Hematopoietic multipotent progenitor cell treated with erythropoietin and hydrocortisone succinate and interleukin-3 and kit ligand, for 6 days (in vitro differentiated cells): ENCODE results near the gene PIK3CD.
"Not testable (repeated sequence)": the region's sequence is repeated elsewhere in the genome, so short reads cannot be mapped to it uniquely, and the experiment has no call there.

ENCODE experiments used
- DNase-seq: peaks from one replicate; pipeline ENCODE4 v3.0.0-alpha.2; 2015

Gene PIK3CD

DNA sequence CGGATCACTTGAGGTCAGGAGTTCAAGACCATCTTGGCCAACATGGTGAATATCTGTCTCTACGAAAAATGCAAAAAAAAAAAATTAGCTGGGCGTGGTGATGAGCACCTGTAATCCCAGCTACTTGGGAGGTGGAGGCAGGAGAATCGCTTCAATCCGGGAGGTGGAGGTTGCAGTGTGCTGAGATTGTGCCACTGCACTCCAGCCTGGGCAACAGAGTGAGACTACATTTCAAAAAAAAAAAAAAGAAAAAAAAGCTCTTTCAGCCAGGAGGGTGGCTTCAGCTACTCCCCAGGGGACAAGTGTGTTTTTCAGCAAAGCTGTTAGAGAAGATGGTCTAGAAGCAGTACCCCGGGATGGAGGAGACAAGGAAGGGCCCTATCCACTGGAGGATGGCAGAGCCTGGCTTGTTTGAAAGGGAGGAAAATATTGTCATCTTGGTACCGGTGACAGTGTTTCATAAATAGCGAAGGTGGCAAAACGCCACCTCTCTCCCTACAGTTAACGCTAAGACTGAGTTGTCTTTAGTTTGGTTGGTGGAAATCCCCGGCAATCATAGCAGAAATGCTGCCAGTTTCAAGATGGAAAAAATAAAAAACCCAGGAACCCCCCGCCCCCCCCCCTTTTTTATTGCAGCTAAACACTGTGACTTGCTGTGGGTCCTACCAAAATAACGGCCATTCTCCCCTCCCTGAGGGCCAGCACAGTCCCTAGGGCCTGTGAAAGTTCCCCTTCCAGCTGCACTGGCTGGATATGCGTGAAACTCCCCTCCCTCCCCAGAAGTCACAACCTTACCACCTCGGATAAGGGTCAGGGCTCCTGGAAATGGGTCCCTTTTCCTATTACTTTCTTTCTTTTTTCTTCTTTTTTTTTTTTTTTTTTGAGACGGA lies 3.5 kb downstream of the PIK3CD start:
- DNase-seq: no peak

DNA sequence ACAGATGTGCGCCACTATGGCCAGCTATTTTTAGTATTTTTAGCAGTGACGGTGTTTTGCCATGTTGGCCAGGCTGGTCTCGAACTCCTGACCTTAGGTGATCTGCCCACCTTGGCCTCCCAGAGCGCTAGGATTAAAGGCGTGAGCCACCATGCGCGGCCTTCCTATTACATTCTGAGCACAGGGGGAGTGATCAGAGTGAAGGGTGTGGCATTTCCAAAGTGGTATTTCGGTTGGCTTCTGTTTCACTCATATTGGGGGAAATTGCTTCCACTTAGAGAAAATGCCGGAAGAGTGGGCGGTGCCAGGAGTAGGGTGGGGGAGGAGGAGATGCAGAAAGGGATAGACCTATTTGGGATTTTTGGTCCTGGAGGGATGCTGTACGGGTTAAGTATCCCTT lies 4.3 kb downstream of the PIK3CD start:
- no peak for DNase-seq

DNA sequence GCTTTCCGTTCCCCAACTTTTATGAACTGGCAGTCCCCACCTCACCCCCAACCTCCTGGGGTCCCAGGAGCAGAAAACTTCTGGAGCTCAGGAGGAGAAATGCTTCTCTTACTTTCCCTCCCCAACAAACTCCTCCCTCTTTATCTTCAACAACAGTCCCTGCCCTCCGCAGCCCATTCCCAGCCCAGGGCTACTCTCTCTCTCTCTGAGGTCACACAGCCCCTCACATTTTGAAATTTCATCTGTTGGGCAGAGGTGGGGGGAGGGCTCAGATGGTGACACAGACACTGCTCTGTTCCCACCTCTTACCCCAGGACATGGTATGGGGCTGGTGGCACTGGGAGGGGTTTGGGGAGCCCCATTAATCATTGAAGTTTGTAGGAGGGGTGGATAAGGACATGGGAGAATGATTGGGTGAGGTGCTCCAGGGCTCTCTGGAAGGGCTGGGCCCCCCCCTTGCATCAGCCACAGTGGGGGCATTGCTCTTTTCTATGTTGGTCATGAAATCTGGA lies 6.0 kb downstream of the PIK3CD start:
- DNase-seq: peak; percentile 36

DNA sequence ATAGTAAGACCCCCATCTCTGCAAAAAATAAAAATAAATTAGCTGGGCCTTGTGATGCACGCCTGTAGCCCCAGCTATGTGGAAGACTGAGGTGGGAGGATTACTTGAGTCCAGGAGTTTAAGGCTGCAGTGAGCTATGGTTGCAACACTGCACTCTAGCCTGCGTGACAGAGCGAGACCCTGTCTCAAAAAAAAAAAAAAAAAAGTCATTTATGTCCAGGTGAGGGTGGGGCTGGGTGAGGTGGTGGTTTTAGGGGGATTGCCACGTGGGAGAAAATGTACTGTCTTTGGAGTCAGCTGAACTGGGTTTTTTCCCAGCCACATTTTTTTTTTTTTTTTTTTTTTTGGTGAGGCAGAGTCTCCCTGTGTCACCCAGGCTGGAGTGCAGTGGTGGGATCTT lies 6.7 kb downstream of the PIK3CD start:
- DNase-seq: no peak

DNA sequence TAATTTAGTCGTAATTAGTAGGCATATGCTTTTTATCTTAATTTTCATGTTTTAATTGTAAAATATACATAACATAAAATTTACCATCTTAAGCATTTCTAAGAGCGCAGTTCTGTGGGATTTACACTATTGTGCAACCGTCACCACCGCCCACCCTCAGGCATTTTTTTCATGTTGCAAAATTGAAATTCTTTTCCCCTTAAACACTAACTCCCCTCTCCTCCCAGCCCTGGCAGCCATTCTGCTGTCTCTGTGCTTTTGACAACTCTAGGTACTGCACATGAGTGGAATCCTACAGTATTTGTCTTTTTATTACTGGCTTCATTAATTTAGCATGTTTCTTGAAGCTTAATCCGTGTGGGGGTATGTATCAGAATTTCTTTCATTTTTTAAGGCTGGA lies 7.8 kb downstream of the PIK3CD start:
- no peak for DNase-seq

DNA sequence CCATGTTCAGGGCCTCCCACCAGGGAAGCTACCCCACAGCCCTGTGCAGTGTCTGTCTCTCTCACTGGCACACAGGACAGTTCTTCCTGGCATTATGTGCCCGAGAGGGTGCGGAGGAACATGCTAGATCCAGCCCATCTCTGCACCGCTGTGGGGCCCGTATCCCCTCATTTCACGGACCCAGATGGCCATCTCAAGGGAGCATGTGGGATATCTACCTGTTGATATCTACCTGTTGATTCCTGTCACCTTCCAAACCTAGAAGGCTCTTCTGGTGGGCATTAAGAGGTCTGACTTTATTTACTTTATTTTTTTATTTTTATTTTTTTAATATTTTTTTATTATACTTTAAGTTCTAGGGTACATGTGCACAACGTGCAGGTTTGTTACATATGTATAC lies 11.7 kb downstream of the PIK3CD start:
- DNase-seq: no peak

DNA sequence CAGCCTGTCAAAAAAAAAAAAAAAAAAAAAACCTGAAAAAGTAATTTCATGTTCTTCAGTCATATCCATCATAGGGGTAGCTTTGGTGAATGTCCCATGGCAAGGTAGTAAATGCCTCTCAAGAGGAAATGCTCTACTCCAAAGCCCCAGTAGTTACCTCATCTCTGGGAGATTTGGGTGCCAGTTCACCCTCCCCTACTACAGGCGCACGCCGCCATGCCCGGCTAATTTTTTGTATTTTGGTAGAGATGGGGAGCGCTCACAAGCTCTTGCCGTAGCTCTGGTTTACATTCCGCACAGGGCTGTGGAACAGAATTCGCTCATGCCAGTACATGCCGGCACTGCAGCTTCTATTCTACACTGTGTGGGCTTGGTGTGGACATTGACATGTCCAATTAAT lies 13.7 kb downstream of the PIK3CD start:
- DNase-seq: no peak

DNA sequence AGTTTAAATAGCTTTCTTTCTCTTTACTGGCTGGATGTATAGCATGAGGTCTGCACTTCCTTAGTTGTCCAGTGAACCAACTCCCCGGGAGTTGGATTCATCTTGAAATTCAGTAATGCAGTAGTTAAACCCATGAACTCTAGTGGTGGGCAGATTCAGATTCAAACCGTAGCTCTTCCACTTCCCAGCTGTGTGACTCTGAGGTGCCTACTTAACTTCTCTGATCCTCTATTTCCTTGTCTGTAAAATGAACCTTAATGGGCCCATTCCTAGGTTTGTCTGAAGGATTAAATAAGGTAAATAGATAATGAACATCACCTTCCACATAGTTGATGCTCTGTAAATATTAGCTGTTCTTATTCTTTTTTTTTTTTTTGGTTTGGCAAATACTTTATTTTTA lies 16.5 kb downstream of the PIK3CD start:
- DNase-seq: no peak

DNA sequence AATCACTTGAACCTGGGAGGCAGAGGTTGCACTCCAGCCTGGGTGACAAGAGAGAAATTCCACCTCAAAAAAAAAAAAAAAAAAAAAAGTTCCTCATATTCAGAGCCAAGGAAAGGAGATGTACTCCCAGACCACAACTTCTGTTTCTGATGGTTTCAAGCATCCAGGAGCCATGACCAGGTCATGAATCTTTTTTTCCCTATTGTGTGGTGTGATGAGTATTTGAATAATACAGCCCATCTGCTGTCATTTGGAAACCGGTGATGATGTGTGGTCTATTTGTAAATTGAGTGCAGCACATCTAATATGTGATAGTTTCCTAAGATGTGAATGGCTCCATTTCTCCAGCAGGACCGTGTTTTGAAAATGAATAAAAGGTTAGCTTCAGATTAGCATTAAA lies 18.6 kb downstream of the PIK3CD start:
- no peak for DNase-seq

DNA sequence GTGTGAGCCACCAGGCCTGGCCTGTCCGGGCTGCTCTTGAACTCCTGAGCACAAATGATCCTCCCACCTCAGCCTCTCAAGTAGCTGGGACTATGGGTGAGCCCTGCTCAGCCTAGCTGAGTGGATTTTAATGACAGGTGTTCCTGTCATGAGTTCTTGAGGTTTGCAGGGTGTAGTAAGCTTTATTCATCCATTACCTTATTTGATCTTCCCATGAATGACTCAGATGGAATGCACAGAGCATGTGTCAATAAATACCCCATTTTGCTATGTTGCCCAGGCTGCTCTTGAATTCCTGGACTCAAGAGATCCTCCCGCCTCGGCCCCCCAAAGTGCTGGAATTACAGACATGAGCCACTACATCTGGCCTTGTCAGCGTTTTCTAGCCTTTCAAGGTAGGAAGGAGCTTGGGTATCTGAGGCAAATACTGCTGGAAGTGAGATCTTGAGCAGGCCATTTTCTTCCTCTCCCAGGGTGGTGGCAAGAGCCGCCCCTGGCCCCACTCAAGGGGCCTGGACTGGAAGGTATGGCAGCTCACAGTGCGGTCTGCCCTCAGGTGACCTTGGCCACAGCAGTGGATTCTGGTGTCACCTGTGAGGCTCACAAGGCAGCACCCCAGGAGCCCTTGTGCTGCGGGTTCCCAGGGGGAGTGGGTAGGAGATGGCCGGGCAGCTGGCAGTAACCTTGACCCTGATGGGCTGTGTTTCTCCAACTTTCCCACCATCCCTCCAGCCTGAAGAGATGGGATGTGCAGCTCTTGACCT lies 20.0 kb downstream of the PIK3CD start:
- no peak for DNase-seq

DNA sequence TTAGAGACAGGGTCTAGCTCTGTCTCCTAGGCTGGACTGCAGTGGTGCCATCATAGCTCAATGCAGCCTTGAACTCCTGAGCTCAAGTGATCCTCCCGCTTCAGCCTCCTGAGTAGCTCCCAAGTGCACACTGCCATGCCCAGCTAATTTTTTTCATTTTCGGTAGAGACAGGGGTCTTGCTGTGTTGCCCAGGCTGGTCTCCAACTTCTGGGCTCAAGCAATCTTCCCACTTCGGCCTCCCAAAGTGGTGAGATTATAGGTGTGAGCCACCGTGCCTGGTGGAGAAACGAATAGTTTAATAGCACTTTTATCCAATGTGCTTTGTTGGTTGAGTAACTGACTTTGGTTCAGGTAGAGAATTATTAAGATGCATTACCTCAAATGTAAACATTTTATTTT lies 20.9 kb downstream of the PIK3CD start:
- DNase-seq: no peak

DNA sequence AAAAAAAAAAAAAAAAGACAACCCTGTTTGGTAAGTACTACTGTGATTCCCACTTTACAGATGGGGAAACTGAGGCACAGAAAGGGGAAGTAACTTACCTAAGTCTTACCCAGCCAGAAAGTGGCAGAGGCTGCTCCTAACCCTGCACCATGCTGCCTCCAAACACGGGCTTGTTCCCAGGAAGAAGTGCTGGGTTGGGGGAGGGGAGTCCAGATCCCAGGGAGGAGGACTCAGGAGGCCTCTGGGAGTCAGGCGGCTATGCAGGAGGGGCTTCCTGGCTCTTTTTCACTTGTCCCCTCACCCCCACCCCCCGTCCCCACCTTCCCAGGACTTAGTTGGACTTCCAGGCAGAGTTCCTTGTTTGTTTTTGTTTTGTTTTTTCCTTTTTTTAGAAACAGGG lies 23.9 kb downstream of the PIK3CD start:
- no peak for DNase-seq

DNA sequence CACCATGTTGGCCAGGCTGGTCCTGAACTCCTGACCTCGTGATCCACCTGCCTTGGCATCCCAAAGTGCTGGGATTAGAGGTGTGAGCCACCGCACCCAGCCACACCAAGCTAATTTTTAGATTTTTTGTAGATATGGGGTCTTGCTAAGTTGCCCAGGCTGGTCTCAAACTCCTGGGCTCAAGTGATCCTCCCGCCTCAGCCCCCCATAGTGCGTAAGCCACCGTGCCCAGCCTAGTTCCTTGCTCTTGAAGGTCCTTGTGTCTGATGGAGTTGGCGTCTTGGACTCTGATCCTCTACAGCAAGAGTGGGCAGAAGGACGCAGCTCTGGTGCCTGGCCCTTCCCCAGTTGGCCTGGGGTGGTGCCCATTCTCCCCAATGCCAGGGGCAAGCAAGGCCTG lies 24.6 kb downstream of the PIK3CD start:
- DNase-seq: not testable (repeated sequence)

DNA sequence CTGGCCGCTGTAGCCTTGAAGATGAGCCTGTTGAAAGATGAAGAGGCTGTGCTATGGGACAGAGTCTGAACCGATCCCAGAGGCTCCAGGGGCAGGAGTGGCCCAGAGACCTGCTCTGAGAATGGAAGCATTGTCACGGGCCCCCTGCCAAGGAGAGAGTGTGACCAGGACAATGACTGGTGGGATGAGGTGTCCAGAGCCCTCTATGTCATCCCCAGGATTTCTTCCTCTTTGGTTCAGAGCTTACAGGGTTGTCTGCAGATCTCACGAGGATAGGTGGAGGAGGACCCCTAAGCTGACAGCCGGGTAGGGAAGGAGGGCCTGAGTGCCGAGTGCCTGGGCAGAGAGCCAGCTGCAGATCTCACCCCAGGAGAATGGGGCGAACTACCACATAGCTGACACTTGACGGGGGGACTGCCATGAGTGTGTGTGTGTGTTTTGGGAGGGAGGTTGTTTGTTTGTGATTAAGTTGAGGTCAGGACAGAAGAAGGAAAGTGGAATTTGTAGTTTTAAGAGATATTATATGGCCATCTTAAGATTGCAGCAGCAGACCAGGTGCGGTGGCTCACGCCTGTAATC lies 25.4 kb downstream of the PIK3CD start:
- no peak for DNase-seq

DNA sequence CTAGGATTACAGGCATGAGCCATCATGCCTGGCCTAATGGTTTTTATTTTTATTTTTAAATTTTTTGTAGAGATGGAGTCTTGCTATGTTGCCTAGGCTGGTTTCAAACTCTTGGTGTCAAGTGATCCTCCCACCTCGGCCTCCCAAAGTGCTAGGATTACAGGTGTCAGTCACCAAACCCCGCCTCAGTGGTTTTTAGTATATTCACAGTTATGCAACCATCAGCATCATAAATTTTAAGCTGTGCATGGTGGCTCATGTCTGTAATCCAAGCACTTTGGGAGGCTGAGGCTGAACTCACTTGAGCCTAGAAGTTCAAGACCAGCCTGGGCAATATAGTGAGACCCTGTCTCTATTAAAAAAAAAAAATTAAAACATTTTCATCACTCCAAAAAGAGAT lies 28.6 kb downstream of the PIK3CD start:
- no peak for DNase-seq

DNA sequence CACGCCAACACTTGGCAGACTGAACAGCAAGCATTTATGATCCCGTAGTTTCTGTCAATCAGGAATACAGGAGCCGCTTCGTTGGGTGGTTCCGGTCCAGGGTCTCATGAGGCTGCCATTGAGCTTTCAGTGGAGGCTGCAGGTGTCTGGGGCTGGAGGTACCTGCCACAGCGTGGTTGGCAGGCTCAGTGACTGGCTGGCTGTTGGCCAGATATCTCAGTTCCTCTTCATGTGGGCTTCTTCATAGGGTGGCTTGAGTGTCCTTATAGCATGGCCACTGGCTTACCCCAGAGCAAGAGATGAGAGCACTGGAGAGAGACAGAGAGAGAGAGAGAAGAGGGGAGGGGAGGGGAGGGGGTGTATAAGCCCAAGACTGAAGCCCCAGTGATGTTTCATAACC lies 29.3 kb downstream of the PIK3CD start:
- DNase-seq: no peak

DNA sequence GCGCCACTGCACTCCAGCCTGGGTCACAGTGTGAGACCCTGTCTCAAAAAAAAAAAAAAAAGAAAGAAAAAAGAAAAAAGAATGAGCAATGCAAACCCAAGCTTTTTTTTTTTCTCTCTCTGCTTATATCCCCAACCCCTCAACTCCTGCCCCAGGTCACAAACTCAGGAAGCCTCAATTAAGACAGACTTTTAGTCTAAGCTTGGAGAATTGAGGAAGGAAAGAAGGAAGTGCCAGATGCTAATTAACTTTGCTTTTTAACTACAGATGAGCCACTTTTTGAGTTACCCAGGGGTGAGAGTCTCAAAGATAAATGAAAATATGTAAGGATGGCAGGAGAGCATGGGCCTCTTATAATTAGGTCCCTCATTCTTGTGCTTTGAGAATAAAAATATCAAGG lies 33.3 kb downstream of the PIK3CD start:
- no peak for DNase-seq

DNA sequence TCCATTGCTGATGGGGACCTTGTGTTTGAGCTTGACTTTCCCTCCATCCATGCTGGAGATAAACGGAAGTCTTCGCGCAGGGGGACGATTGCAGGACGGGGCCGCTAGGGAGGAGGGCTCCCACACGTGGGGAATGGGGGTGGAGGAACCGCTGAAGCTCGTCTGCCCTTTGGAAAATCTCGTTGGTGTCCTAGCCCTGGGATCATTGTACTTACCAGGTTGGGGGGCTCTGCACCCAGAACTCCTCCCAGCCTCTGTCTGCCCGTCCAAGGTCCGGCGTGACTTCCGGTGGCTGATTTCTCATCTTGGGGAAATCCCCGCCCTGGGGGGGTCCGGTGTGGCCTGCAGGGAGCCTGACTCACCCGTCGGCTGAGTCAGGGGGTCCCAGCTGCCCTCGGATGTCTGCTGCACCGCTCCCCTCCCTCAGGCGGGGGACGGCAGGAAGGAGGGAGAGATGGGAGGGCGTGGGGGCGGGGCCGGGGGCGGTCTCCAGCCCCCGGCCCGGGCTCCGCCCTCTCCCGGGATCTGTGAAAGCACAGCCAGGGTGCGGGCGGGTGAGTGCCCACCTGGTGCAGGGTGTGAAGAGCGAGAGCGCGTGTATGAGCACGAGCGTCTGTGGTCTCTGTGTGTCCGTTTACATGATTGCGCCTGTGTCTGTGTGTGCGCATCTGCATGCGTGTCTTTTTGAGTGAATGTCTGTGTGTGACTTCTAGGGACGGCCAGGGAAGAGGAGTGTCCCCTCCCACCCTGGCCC lies 35.8 kb downstream of the PIK3CD start:
- peak; percentile 53 for DNase-seq

DNA sequence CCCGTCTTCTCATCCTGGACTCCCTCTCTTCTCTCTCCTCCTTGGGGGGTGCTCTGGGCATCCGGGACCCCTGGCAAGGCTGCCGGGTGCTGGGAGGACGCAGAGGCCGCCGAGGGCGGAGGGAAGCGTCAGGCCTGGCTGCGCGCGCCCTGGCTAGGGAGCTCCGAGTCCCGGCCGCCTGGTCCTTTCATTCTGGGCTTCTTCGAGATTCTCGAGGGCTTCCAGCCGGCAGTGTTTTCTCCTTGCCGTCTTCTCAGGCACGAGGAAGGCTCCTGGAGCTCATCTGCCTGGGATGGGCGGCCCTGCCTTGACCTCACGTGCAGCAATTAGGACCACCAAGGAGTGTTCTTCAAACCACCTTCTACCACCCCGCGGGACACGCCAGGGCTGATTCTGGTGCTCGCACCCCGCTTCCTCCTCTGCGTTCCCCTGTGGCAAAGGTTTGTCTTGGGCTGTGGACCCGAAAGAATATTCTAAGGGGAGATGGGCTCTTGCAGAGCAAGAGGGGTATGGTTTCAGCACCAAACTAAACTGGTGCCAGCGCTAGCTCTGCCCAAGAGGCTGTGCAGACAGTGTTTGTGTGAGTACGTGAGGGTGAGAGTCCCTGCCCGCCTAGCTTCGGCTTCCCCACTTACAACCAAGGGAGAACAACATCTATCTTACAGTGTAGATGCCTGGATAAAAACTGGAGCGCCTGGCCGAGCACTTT lies 36.5 kb downstream of the PIK3CD start:
- DNase-seq: no peak

DNA sequence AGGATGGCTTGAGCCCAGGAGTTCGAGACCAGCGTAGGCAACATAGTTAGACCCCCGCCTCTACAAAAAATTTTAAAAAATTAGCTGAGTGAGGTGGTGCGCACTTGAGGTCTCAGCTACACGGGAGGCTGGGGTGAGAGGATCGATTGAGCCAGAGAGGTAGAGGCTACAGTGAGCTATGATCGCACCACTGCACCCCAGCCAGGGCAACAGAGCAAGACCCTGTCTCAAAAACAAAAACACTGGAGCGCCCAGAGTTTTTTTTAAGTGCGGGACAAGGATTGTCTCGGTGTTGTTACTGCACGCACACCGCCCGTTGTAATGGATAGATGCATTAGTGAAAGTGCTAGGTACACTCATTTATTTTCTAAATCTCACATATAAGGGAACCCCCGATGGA lies 37.1 kb downstream of the PIK3CD start:
- DNase-seq: no peak

DNA sequence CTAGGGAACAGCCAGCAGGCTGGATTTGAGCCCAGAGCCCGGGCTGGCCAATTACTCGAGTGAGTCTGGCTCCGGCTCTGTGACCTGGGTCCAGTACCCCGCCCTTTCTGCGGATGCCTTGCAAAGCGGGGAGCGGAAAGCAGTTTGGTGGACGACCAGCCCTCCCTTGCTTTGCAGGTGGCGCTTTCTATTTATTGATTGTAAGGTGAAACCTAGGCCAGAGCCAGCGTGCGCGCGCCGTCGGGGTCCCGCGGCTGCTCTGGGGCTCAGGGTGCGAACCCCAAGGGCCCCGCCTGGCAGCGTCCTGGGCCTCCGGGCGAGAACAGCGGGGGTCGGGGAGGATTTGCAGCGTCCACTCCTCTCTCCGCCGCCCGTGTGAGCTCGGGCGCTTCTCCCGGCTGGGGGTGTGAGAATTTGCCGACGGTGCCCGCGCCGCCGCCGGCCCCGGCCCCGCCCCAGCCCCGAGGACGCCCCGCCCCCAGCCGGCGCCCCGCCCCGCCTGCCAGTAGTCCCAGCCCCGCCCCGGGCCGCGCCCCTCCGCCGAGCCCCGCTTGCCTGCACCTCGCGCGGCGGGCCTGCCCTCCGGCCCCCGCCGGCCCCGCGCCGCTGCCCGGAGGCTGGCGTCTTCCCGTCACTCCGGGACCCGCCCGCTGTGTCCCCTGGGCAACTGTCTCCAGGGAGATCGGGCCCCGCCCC lies 37.6 kb downstream of the PIK3CD start:
- peak; percentile 87 for DNase-seq

DNA sequence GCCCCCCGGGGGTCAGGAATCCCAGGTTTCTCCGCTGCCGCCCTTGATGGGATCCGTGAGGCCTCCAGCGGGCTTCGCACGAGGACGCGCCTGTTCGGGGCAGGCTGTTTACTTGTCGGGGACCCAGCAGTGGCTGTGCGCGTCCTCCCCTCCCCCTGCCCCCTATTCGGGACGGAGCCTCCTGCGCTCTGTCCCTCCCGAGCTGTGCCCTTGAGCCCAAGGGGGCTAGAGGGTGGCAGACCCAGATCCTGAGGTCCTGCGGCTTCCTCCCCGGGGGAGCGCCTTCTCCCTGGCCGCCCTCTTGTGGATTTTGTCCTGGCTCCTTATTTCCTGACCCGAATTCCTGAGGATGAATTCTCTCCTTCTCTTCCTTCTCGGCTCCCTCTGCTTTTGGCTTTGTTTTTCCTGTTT lies 38.4 kb downstream of the PIK3CD start:
- DNase-seq: no peak
